ENCODE data around the gene NPDC1.

Gene NPDC1

DNA sequence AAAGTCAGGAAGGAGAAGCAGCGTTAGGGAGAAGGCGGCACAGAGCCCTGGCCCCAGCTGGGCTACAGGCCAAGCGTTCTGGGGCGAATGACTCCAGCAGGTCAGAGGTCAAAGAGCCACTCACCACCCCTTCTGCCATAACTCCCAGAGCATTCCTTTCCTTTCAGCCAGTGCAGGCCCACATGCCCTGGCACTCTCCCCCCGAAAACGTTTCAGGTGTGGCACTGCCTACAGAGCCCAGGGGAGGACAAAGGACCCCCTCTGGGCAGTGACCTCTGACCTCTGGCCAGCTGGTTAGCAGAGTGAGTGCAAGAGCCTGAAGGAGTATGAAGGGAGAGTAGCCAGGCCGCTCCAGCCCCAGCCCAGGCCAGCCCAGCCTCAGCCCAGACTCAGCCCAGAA lies 22.8 kb downstream of the NPDC1 start:
- Histone ChIP-seq H3K4me3 (ENCODE audit: low read length) (no peak overlapping the region), H3K4me1 (ENCODE audit: control insufficient read depth, insufficient read depth, low read length) (peaks cover 3% of the 10 kb centered on the region), H3K27ac (ENCODE audit: low read length) (no peak overlapping the region), H3K27me3 (ENCODE audit: control insufficient read depth, insufficient read depth, low read length) (no peaks in the 10 kb centered on the region; the same call in 1 of the 2 replicates), H3K9me3 (ENCODE audit: control insufficient read depth, insufficient read depth, low read length) (no peaks in the 10 kb centered on the region), H3K36me3 (ENCODE audit: control insufficient read depth, insufficient read depth, low read length) (no peaks in the 10 kb centered on the region; the same call in 1 of the 2 replicates)
- no CpG with 5 or more reads among the region's 7 CpGs for WGBS (ENCODE audit: insufficient coverage, insufficient read length)
- DNase-seq (ENCODE audit: low read depth, low spot score): no peak

DNA sequence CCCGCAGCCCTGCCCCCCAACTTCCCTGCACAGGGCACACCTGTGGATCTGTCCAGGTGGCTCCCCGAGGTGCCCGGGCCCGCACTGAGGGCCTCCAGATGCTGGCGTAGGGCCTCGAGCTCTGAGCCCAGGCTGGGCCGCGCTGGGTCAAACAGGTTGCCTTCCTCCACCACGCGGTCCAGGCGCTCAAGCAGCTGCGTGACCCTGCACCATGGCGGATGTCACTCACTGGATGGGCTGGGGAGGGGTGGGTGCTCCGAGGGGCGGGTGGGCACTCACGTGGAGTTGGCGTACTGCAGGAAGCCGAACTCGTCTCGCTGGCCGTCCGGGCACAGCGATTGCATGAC lies 23.3 kb downstream of the NPDC1 start:
- no peak for DNase-seq (ENCODE audit: low read depth, low spot score)
- Histone ChIP-seq H3K9me3 (ENCODE audit: control insufficient read depth, insufficient read depth, low read length) (no peaks in the 10 kb centered on the region), H3K4me1 (ENCODE audit: control insufficient read depth, insufficient read depth, low read length) (peaks cover 3% of the 10 kb centered on the region), H3K36me3 (ENCODE audit: control insufficient read depth, insufficient read depth, low read length) (no peaks in the 10 kb centered on the region; the same call in 1 of the 2 replicates), H3K27me3 (ENCODE audit: control insufficient read depth, insufficient read depth, low read length) (no peaks in the 10 kb centered on the region; the same call in 1 of the 2 replicates), H3K4me3 (ENCODE audit: low read length) (no peak overlapping the region), H3K27ac (ENCODE audit: low read length) (no peak overlapping the region)
- WGBS (ENCODE audit: insufficient coverage, insufficient read length): no CpG with 5 or more reads among the region's 23 CpGs

GRCh38 chr9:137021979-137022661 lies 23.9 kb downstream of the NPDC1 start:
- WGBS (ENCODE audit: insufficient coverage, insufficient read length): no CpG with 5 or more reads among the region's 30 CpGs
- Histone ChIP-seq H3K4me1 (ENCODE audit: control insufficient read depth, insufficient read depth, low read length) (peaks cover 3% of the 10 kb centered on the region), H3K4me3 (ENCODE audit: low read length) (no peak overlapping the region), H3K27me3 (ENCODE audit: control insufficient read depth, insufficient read depth, low read length) (no peaks in the 10 kb centered on the region), H3K36me3 (ENCODE audit: control insufficient read depth, insufficient read depth, low read length) (no peaks in the 10 kb centered on the region; the same call in 1 of the 2 replicates), H3K9me3 (ENCODE audit: control insufficient read depth, insufficient read depth, low read length) (no peaks in the 10 kb centered on the region), H3K27ac (ENCODE audit: low read length) (no peak overlapping the region)
- DNase-seq (ENCODE audit: low read depth, low spot score): peak; percentile 81

- Histone ChIP-seq H3K27ac (ENCODE audit: low read length) (no peak overlapping the region), H3K4me1 (ENCODE audit: control insufficient read depth, insufficient read depth, low read length) (peaks cover 3% of the 10 kb centered on the region), H3K9me3 (ENCODE audit: control insufficient read depth, insufficient read depth, low read length) (no peaks in the 10 kb centered on the region), H3K4me3 (ENCODE audit: low read length) (no peak overlapping the region), H3K36me3 (ENCODE audit: control insufficient read depth, insufficient read depth, low read length) (no peaks in the 10 kb centered on the region; the same call in 1 of the 2 replicates), H3K27me3 (ENCODE audit: control insufficient read depth, insufficient read depth, low read length) (no peaks in the 10 kb centered on the region)
- DNase-seq (ENCODE audit: low read depth, low spot score): no peak
- no CpG with 5 or more reads among the region's 6 CpGs for WGBS (ENCODE audit: insufficient coverage, insufficient read length)
These were observed 24.4 kb downstream of the NPDC1 start for GRCh38 chr9:137021568-137021978.

GRCh38 chr9:137020771-137021567 lies 25.0 kb downstream of the NPDC1 start:
- peaks cover 3% of the 10 kb centered on the region for H3K4me1 ChIP-seq (ENCODE audit: control insufficient read depth, insufficient read depth, low read length)
- no peak overlapping the region for H3K4me3 ChIP-seq (ENCODE audit: low read length)
- no CpG with 5 or more reads among the region's 32 CpGs for WGBS (ENCODE audit: insufficient coverage, insufficient read length)
- H3K27me3 ChIP-seq (ENCODE audit: control insufficient read depth, insufficient read depth, low read length): no peaks in the 10 kb centered on the region
- H3K9me3 ChIP-seq (ENCODE audit: control insufficient read depth, insufficient read depth, low read length): no peaks in the 10 kb centered on the region
- no peak for DNase-seq (ENCODE audit: low read depth, low spot score)
- H3K27ac ChIP-seq (ENCODE audit: low read length): no peak overlapping the region
- no peaks in the 10 kb centered on the region; the same call in 1 of the 2 replicates for H3K36me3 ChIP-seq (ENCODE audit: control insufficient read depth, insufficient read depth, low read length)

DNA sequence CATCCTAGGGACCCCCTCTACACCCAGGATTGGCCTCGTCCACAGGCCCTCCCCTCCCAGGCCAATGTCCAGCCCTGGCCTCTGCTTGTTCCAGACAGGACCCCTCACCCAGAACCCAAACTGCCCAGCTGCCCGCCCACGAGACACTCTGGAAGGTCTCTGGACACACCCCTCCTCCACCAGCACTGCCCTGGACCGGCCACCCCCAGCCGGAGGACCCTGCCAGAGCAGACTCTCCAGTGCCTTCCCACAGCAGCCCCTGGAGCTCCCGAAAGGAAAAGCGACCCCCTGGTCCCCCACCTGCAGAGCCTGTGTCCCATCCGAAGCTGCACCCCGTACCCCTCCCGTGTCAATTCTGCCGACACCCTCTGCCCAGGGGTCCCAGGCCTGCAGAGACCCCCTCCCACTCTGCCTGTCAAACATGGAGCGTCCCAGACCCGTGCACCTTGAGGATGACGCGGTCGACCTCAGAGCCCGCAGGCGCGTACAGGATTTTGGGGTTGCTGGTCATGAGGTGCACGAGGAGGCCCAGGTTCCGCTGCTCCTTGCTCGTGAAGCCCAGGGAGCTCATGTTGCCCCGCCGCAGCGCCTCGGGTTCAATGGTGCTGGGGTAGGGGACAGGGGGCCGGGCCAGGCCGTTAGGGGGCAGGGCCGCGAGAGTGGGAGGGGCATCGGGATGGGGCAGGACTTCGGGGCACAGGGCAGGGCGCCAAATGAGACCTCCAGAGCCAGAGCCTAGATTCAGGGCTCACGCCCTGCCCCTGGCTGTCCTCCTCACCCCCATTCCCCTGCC lies 25.9 kb downstream of the NPDC1 start:
- no peak overlapping the region for H3K4me3 ChIP-seq (ENCODE audit: low read length)
- DNase-seq (ENCODE audit: low read depth, low spot score): no peak
- no peak overlapping the region for H3K27ac ChIP-seq (ENCODE audit: low read length)
- no peaks in the 10 kb centered on the region for H3K9me3 ChIP-seq (ENCODE audit: control insufficient read depth, insufficient read depth, low read length)
- no peaks in the 10 kb centered on the region for H3K27me3 ChIP-seq (ENCODE audit: control insufficient read depth, insufficient read depth, low read length)
- WGBS (ENCODE audit: insufficient coverage, insufficient read length): no CpG with 5 or more reads among the region's 34 CpGs
- no peaks in the 10 kb centered on the region for H3K36me3 ChIP-seq (ENCODE audit: control insufficient read depth, insufficient read depth, low read length)
- H3K4me1 ChIP-seq (ENCODE audit: control insufficient read depth, insufficient read depth, low read length): peaks cover 3% of the 10 kb centered on the region

DNA sequence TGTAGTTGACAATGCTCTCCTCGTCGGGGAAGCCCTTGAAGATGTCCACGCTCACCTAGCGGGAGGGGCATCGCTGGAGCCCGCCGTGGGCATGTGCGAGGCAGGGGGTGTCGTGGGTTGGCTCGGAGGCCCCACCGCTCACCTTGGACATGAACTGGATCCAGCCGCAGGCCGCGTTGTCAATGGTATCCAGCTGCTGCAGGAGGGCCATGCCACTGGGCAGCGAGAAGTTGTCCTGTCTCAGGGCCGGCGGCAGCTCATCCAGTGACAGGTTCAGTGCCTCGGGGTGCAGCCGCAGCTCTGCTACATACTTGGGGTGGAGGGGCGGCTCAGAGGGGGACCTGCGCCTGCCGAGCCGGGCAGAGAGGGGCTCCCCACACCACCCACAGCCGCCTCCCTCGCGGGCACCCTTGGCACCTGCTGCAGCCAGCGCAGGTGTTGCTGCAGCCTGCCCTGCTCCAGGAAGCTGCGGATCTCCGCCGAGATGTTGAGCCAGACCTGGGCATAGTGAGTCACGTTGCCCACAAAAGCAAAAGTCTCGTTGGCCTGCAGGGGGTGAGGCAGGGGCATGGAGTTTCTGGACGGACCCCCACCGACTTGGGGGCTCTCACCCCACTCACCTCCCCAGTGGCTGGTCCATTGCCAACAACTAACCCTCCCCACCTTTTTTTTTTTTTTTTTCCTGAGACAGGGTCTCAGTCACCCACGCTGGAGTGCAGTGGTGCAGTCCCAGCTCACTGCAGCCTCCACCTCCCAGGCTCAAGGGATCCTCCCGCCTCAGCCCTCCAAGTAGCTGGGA lies 27.0 kb downstream of the NPDC1 start:
- H3K36me3 ChIP-seq (ENCODE audit: control insufficient read depth, insufficient read depth, low read length): no peaks in the 10 kb centered on the region
- H3K4me1 ChIP-seq (ENCODE audit: control insufficient read depth, insufficient read depth, low read length): peaks cover 3% of the 10 kb centered on the region
- H3K27ac ChIP-seq (ENCODE audit: low read length): no peak overlapping the region
- WGBS (ENCODE audit: insufficient coverage, insufficient read length): no CpG with 5 or more reads among the region's 36 CpGs
- DNase-seq (ENCODE audit: low read depth, low spot score): no peak
- no peaks in the 10 kb centered on the region for H3K27me3 ChIP-seq (ENCODE audit: control insufficient read depth, insufficient read depth, low read length)
- H3K9me3 ChIP-seq (ENCODE audit: control insufficient read depth, insufficient read depth, low read length): no peaks in the 10 kb centered on the region
- H3K4me3 ChIP-seq (ENCODE audit: low read length): no peak overlapping the region

DNA sequence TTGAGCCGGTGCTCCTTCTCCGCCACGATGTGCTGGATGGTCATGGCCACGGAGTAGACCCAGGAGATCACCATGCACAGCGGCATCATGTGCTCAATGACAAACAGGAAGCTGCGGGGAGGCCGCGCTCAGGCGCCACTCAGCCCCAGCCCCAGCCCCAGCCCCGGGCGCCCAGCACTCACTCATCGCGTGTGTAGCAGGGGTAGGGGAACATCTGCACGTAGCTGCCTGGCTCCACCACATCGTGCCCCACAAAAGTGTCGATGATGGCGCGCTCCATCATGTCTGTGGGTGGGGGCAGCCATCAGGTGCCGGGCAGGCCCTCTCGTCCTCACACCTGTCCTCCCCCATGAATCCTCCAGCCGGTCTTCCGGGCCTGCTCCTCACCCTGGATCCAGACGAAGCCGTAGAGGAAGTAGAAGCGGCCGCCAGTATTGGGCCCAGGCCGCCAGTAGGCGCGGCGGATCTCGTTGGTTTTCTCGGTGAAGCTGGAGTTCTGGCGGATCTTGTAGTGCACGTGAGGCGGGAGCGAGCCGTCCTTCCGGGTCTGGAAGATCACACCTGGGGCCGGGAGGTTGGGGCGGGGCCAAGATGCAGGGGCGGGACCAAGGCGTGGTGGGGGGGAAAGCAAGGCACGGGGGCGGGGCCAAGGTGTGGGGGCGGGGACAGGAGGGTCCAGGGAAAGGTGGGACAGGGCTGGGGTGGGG lies 28.0 kb downstream of the NPDC1 start:
- no peak overlapping the region for H3K4me3 ChIP-seq (ENCODE audit: low read length)
- no peak for DNase-seq (ENCODE audit: low read depth, low spot score)

DNA sequence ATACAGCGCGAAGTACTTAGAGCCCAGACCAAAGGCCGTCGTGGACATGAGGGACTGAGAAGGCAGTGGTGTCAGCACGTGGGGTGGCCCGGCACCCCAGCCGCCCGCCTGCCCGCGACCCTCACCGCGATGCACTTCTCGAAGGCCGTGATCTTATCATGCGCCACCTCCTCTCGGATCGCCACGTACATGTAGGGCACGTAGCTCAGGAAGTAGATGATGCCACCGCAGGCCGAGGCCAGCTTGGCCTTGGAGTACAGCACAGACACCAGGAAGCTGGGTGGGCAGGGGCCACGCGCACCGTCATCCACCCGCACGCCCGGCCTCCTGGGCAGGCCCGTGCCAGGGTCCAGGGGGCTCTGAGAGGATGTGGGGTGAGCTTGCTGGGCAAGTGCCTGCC lies 28.9 kb downstream of the NPDC1 start:
- Histone ChIP-seq H3K4me1 (ENCODE audit: control insufficient read depth, insufficient read depth, low read length) (peaks cover 2% of the 10 kb centered on the region; the same call in 1 of the 2 replicates), H3K27me3 (ENCODE audit: control insufficient read depth, insufficient read depth, low read length) (no peaks in the 10 kb centered on the region), H3K36me3 (ENCODE audit: control insufficient read depth, insufficient read depth, low read length) (no peaks in the 10 kb centered on the region), H3K9me3 (ENCODE audit: control insufficient read depth, insufficient read depth, low read length) (no peaks in the 10 kb centered on the region), H3K4me3 (ENCODE audit: low read length) (no peak overlapping the region), H3K27ac (ENCODE audit: low read length) (no peak overlapping the region)
- DNase-seq (ENCODE audit: low read depth, low spot score): no peak
- no CpG with 5 or more reads among the region's 28 CpGs for WGBS (ENCODE audit: insufficient coverage, insufficient read length)

More for the DNA sequence above, 28.0 kb downstream of the NPDC1 start:
- no peaks in the 10 kb centered on the region for H3K27me3 ChIP-seq (ENCODE audit: control insufficient read depth, insufficient read depth, low read length)
- WGBS (ENCODE audit: insufficient coverage, insufficient read length): no CpG with 5 or more reads among the region's 45 CpGs
- H3K36me3 ChIP-seq (ENCODE audit: control insufficient read depth, insufficient read depth, low read length): no peaks in the 10 kb centered on the region
- H3K27ac ChIP-seq (ENCODE audit: low read length): no peak overlapping the region
- no peaks in the 10 kb centered on the region for H3K9me3 ChIP-seq (ENCODE audit: control insufficient read depth, insufficient read depth, low read length)
- peaks cover 4% of the 10 kb centered on the region for H3K4me1 ChIP-seq (ENCODE audit: control insufficient read depth, insufficient read depth, low read length)

Measured in iPS DF 6.9 (cell line).